ENCODE measurements around the gene CHKA.

GRCh38 chr11:68037411-68038225, 83.6 kb downstream of the CHKA start:
- TF ChIP-seq CTCF (conservative IDR thresholded peaks at IDR 0.05; ENCODE audit: low read length) (no peak), EZH2phosphoT487 (IDR thresholded peaks at IDR 0.05; ENCODE audit: borderline replicate concordance) (no peak)
